ENCODE data around the gene TNIP1.

TNIP1 gene

GRCh38 chr5:151001436-151001835 is 79.4 kb downstream of the TNIP1 start:
- no peak for DNase-seq (ENCODE audit: low read depth in 2 of 2)

GRCh38 chr5:150999704-151000442 is 81.0 kb downstream of the TNIP1 start:
- no peak for DNase-seq (ENCODE audit: low read depth in 2 of 2)

GRCh38 chr5:150993826-150994412 is 86.9 kb downstream of the TNIP1 start:
- no peak for DNase-seq (ENCODE audit: low read depth in 2 of 2)

GRCh38 chr5:150993422-150993821 is 87.4 kb downstream of the TNIP1 start:
- no peak for DNase-seq (ENCODE audit: low read depth in 2 of 2)

- no peak for DNase-seq (ENCODE audit: low read depth in 2 of 2)
Observed at GRCh38 chr5:150992705-150993104, 88.1 kb downstream of the TNIP1 start.

GRCh38 chr5:150989695-150990094 is 91.1 kb downstream of the TNIP1 start:
- no peak for DNase-seq (ENCODE audit: low read depth in 2 of 2)

GRCh38 chr5:150987746-150988145 is 93.1 kb downstream of the TNIP1 start:
- no peak for DNase-seq (ENCODE audit: low read depth in 2 of 2)

All from stimulated activated CD8-positive, alpha-beta memory T cell treated with anti-CD3 and anti-CD28 coated beads, Interleukin-15, amount 100 ng/mL, for 48 hours (primary cell).